AML-193 (cell line): ENCODE results near the gene MSRB1.
A peak's percentile ranks its signal among the peaks of the same experiment; 100 is the strongest.

Experiments used
- DNase-seq, 2 experiments: peaks; one replicate each; lab custom pipeline; 2025; lab: John Stamatoyannopoulos, UW

The MSRB1 gene

GRCh38 chr16:1942810-1943726, at the start of gene MSRB1:
Gene MSRB1 (minus strand): TSS chr16:1943199. CDS start chr16:1943156, 43 bp downstream.
- peak; percentile 95 to 97 for DNase-seq

DNA sequence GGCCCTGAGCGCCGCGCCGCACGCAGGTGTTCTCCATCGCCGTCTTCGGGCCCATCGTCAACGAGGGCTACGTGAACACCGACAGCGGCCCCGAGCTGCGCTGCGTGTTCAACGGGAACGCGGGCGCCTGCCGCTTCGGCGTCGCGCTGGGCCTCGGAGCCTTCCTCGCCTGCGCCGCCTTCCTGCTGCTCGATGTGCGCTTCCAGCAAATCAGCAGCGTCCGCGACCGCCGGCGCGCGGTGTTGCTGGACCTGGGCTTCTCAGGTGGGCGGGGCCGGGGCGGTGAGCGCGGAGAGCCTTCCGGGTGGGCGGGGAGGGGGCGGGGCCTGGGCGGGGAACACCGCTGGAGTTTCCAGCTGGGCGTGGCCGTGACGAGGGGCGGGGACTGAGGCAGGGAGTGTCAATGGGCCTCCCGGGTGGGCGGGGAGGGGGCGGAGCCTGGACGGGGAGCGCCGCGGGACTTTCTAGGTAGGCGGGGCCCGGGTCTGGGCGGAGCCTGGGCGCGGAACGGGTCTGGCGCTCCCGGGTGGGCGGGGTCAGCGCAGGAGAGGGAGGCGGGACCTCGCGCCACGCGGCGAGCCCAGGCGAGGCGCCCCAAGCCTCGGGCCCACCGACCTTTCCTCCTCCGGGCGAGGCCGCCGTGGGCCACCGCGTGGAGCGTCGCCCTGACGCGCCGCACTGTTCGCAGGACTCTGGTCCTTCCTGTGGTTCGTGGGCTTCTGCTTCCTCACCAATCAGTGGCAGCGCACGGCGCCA, 49.1 kb upstream of the MSRB1 start:
- DNase-seq: no peak

- DNase-seq: no peak
Observed at GRCh38 chr16:1991588-1991947, 48.6 kb upstream of the MSRB1 start.

- DNase-seq: no peak
Observed at GRCh38 chr16:1991135-1991551, 48.1 kb upstream of the MSRB1 start.

GRCh38 chr16:1990351-1991134, 47.5 kb upstream of the MSRB1 start:
- DNase-seq: no peak

- no peak for DNase-seq
Observed at GRCh38 chr16:1990101-1990350, 47.0 kb upstream of the MSRB1 start.

DNA sequence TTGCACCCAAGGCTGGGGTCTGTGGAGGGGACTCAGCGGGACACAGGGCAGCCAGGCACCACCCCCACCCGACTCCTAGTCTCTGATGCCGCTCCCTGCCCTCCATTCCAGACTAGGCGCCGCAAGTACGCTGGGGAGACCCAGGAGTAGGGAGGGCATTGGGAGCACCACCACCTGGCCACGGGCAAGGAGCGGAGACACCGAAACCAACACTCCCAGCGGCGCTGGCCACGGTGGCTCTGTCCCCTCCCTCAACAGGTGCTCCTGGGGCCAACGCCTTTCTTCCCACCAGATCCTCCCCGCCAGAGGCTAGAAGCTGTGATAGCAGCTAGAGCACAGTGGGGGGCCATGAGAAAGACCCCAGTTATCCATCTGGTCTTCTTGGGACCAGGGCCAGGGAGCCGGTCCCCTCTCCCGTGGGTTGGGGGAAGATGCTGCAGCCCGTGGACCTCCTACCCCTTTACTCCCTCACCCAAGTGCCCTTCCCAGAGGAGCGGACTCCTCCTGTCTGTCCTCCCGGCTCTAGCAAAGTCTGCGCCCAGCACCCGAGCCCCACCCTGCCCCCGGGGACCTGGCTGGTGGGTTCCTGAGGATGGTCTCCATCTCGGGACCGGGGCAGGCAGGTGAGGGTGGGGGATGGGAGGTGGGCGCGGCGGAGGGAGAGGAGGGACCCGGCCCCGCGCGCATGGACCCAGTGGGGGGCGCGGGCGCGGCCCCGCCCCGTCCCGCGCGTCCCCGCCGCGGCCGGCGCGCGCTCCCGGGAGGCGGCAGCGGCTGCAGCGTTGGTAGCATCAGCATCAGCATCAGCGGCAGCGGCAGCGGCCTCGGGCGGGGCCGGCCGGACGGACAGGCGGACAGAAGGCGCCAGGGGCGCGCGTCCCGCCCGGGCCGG, 46.5 kb upstream of the MSRB1 start, which contains the start of gene SYNGR3:
Gene SYNGR3, plus strand, starts transcription at position 762 of the 892 bp plus-strand sequence. CDS start 133 bp downstream, outside the sequence.
- DNase-seq: no peak

DNA sequence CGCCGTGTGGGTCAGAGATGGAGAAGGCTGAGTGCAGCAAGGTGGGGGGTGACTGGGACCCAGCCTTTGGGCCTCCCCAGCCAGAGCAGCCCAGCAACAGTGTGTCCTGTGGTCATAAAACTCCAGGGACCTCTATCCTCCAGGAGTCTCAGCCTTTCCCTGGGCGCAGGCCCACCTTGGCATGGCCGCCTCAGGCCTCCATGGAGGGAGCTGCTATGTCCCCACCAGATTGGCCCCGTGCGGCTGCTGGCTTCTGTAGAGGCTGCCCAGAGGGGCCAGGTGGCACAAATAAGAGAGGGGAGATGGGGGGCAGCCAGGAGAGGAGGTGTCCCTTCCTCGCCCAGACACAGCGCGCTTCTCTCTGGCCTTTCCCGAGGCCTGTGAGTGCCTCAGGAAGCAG, 44.2 kb upstream of the MSRB1 start:
- DNase-seq: no peak

- no peak for DNase-seq
Observed at GRCh38 chr16:1985466-1986150, 42.6 kb upstream of the MSRB1 start.

DNA sequence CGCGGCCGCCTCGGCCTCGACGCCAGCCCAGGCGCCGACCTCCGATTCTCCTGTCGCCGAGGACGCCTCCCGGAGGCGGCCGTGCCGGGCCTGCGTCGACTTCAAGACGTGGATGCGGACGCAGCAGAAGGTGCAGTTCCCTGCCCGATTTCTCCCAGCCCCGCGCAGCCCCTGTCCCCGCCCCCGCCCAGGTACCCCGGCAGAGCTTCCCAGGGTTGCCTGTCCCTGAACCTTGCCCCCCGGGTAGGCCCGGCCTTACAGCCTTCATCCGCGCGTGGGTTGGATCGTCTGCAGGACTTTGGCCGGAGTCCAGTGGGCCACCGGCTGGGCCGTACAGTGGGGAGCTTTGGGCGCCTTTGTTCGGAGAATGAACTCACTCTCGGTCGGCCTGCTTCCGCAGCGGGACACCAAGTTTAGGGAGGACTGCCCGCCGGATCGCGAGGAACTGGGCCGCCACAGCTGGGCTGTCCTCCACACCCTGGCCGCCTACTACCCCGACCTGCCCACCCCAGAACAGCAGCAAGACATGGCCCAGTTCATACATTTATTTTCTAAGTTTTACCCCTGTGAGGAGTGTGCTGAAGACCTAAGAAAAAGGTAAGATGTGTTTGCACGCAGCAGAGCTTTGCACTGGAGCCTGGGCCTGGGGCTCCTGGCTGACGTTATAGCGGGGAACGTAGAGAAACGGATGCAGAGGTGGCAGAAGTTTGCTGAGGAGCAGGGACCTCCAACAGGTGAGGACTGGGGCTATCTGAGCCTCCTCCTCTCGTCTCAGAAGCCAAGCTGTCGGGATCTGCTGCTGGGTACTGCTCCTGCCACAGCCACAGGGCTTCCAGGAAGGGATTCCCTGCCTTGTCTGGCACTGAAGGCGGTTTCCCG, 41.6 kb upstream of the MSRB1 start:
- peak in 1 of 2 experiments; percentile 29 for DNase-seq

DNA sequence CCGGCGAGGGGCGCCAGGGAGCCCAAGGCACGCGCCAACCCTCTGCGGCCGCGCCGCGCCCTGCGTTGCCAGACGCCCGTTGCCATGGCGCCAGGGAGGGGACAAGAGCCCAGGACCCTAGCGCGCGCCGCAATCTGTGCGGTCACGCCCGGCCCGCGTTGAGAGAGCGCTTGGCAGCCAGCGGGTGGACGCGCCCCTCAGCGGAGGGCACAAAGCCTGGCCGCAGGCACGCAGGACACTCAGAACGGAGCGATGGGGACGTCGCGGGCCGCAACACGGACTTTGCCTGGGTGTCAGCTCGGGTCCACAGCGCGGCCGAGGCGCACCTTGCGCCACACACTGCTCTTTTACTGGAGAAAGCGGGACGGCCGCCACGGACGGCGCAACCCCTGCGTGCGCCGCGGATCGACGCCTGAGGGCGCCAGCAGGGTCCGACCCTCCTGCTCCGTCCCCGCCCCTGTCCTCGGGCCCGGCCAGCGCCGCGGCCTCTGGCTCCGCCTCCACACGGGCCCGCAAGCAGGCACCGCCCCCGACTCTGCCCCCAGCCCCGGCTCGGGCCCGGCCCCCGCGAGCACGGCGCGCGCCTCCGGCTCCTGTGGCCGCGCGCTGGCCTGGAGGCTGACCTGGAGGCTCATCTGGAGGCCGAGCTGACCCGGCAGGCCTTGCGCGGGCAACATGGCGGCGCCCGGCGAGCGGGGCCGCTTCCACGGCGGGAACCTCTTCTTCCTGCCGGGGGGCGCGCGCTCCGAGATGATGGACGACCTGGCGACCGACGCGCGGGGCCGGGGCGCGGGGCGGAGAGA, 40.7 kb upstream of the MSRB1 start, which contains the start of gene GFER:
Gene GFER, plus strand, starts transcription at position 650 of the 803 bp plus-strand sequence. Its CDS starts 26 bp downstream, at position 676.
- DNase-seq: peak; percentile 83 to 91

- DNase-seq: no peak
Observed at GRCh38 chr16:1982991-1983543, 40.1 kb upstream of the MSRB1 start.

- DNase-seq: no peak
Observed at GRCh38 chr16:1982013-1982433, 39.0 kb upstream of the MSRB1 start.

DNA sequence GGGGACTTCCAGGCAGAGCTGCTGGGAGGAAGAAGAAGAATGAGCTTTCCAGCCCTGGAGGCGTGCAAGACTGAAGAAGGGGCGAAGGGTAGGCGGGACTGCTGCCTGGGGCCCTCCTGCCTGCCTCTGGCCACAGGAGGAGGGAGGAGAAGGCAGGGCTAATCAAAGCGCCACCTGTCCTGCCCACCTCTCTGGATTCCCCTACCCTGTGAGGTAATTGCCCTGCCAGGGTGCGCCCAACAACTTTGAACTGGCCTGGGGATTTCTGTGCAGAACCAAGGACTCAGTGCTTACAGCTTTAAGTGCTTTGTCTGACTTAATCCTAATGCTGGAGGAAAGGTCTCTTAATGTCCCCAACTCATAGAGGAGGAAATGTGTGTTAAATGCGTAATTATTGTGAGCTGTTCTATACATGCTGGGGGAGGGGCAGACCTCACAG, 38.4 kb upstream of the MSRB1 start, which contains the start of gene NOXO1:
Gene NOXO1, minus strand, starts transcription at position 72 of the 439 bp plus-strand sequence. CDS start 290 bp downstream, outside the sequence.
- DNase-seq: no peak

GRCh38 chr16:1980770-1981087, 37.7 kb upstream of the MSRB1 start:
- DNase-seq: no peak

GRCh38 chr16:1980030-1980769, 37.2 kb upstream of the MSRB1 start:
- no peak for DNase-seq

DNA sequence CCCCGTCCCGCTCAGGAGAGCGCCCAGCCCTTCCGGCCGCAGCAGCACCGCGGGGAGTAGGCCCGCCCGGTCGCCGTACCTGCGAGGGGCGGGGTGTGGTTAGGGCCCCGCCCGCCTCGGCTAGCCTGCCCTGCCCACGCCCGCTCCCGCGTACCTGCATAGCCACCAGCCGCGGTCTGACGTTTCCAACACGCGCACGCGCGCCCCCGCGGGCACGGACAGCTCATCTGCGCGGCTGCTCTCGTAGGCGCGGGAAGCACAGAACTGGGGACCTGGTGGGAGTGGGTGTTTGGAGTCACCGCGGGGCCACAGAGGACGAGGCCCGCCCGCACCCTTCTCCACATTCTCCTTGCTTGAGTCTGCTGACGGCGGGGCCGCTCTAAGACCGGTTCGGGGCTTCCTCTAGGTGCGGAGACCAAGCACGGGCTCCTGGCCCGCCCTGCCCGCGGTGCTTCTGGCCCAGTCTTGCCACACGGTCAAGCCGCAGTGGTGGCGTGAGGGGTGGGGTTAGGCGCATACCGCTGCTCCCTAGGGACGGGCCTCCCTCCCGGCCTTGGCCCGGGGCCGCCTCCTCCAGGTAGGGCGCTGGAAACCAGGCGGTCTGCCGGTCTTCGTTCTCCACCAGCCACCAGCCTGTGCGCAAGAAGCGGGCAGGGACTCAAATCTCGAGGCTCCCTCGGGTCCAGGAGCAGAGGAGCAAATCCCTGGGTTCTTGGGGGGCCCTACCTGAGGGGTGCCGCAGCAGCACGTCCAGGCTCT, 36.5 kb upstream of the MSRB1 start:
- DNase-seq: no peak
